ENCODE results near the gene LDLRAD1. TPM values are rescaled to one million over a fixed set of nuclear protein-coding genes. Genes with fewer than 3 reads are reported as not detected.
"Not testable (repeated sequence)": the region's sequence is repeated elsewhere in the genome, so short reads cannot be mapped to it uniquely, and the experiment has no call there.

Gene LDLRAD1
- polyA plus RNA-seq, 1 donor (not counting 4 experiments of a cell fraction or from before 2014, with no cell fraction given) = not detected

DNA sequence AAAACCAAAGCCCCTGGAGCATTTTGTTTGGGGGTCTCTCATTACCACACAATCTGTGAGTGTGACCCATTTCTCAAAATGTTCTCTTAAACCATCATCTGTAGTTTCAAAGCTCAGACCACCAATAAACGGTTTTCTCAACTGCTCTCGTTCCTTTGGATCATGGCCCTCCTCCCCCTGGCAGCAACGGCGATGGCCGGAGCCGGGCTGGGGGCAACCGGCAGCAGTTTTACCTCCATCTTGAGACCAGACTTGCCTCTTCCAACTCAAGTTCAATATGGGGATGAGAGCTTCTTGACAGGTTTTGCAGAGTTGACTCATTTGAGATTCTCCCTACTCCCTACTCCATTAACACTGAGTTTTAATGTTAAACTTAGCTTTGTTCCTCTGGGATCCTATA lies 42.1 kb downstream of the LDLRAD1 start:
- Histone ChIP-seq H3K4me2 (ENCODE audit: control insufficient read depth, extremely low read depth, insufficient read depth, low read depth, low read length) (no peak overlapping the region), H4K20me1 (ENCODE audit: control insufficient read depth, extremely low read depth, insufficient read depth, low read length) (no peaks in the 10 kb centered on the region), H3K4me3 (ENCODE audit: control insufficient read depth in 2 of 3, extremely low read depth in 1 of 3, insufficient read depth in 2 of 3, low read depth in 1 of 3, low read length in 3 of 3) (no peak overlapping the region), H3K4me1 (ENCODE audit: control insufficient read depth, extremely low read depth, insufficient read depth, low read length) (no peaks in the 10 kb centered on the region), H3K36me3 (ENCODE audit: control insufficient read depth in 2 of 2, extremely low read depth in 1 of 2, insufficient read depth in 2 of 2, low read length in 2 of 2) (peaks cover 0 to 4% of the 10 kb centered on the region in 2 experiments), H3K79me2 (ENCODE audit: control insufficient read depth, insufficient read depth, low read length) (no peaks in the 10 kb centered on the region), H3K27ac (ENCODE audit: control insufficient read depth, insufficient read depth, low read length) (no peak overlapping the region), H2AFZ (ENCODE audit: control insufficient read depth, low read length) (no peak overlapping the region), H3K9me1 (ENCODE audit: control insufficient read depth, extremely low read depth, insufficient read depth, low read length) (no peaks in the 10 kb centered on the region), H3K9me3 (ENCODE audit: control insufficient read depth, low read depth, low read length) (no peaks in the 10 kb centered on the region), H3K27me3 (ENCODE audit: control insufficient read depth, extremely low read depth, insufficient read depth, low read length) (no peaks in the 10 kb centered on the region), H3K9ac (ENCODE audit: control insufficient read depth, extremely low read depth, insufficient read depth, low read length) (no peak overlapping the region)
- no peak for FAIRE-seq
- TF ChIP-seq, protein P1, sequence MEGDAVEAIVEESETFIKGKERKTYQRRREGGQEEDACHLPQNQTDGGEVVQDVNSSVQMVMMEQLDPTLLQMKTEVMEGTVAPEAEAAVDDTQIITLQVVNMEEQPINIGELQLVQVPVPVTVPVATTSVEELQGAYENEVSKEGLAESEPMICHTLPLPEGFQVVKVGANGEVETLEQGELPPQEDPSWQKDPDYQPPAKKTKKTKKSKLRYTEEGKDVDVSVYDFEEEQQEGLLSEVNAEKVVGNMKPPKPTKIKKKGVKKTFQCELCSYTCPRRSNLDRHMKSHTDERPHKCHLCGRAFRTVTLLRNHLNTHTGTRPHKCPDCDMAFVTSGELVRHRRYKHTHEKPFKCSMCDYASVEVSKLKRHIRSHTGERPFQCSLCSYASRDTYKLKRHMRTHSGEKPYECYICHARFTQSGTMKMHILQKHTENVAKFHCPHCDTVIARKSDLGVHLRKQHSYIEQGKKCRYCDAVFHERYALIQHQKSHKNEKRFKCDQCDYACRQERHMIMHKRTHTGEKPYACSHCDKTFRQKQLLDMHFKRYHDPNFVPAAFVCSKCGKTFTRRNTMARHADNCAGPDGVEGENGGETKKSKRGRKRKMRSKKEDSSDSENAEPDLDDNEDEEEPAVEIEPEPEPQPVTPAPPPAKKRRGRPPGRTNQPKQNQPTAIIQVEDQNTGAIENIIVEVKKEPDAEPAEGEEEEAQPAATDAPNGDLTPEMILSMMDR (optimal IDR thresholded peaks at IDR 0.05 in 1 of 3, IDR thresholded peaks at IDR 0.05 in 1 of 3, conservative IDR thresholded peaks at IDR 0.05 in 1 of 3; ENCODE audit: extremely low read depth in 1 of 3, insufficient read depth in 2 of 3, low read length in 3 of 3) = no peak
- no peak for TF ChIP-seq EZH2 (IDR thresholded peaks at IDR 0.05; ENCODE audit: low read length)
- dilution Hi-C loops (cut with MboI; ENCODE audit: extremely low pct_ligation_motif_present, low sequenced_read_pairs) = no loop called here
- no peak for DNase-seq (ENCODE audit: low read depth, low spot score)

DNA sequence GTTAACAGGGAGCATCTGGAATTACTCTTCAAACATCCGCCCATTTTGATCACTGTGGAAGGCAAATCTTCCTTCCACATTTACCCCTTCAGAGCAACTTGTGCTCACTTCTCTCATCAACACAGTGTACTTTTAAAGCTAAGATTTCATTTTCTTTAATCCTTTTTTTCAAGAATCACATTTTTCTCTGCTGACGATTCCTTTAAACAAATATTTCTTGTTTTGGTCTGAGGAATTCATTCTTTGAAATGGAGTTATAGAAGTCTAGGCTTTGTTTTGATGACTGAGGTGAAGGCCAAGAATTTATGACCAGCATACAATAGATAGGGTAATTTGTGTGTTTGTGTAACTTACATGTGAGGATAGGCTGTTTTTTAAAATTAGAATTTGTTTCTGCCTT lies 46.3 kb downstream of the LDLRAD1 start:
- no peak for DNase-seq (ENCODE audit: low read depth, low spot score)
- Histone ChIP-seq H3K27me3 (ENCODE audit: control insufficient read depth, extremely low read depth, insufficient read depth, low read length) (no peaks in the 10 kb centered on the region), H3K79me2 (ENCODE audit: control insufficient read depth, insufficient read depth, low read length) (no peaks in the 10 kb centered on the region), H3K9me3 (ENCODE audit: control insufficient read depth, low read depth, low read length) (no peaks in the 10 kb centered on the region), H3K4me2 (ENCODE audit: control insufficient read depth, extremely low read depth, insufficient read depth, low read depth, low read length) (no peak overlapping the region), H3K9ac (ENCODE audit: control insufficient read depth, extremely low read depth, insufficient read depth, low read length) (no peak overlapping the region), H4K20me1 (ENCODE audit: control insufficient read depth, extremely low read depth, insufficient read depth, low read length) (no peaks in the 10 kb centered on the region), H3K9me1 (ENCODE audit: control insufficient read depth, extremely low read depth, insufficient read depth, low read length) (no peaks in the 10 kb centered on the region), H2AFZ (ENCODE audit: control insufficient read depth, low read length) (no peak overlapping the region), H3K4me1 (ENCODE audit: control insufficient read depth, extremely low read depth, insufficient read depth, low read length) (no peaks in the 10 kb centered on the region), H3K36me3 (ENCODE audit: control insufficient read depth in 2 of 2, extremely low read depth in 1 of 2, insufficient read depth in 2 of 2, low read length in 2 of 2) (peaks cover 9 to 14% of the 10 kb centered on the region in 2 experiments), H3K4me3 (ENCODE audit: control insufficient read depth in 2 of 3, extremely low read depth in 1 of 3, insufficient read depth in 2 of 3, low read depth in 1 of 3, low read length in 3 of 3) (no peak overlapping the region), H3K27ac (ENCODE audit: control insufficient read depth, insufficient read depth, low read length) (no peak overlapping the region)
- FAIRE-seq = no peak
- dilution Hi-C loops (cut with MboI; ENCODE audit: extremely low pct_ligation_motif_present, low sequenced_read_pairs) = no loop called here
- TF ChIP-seq EZH2 (IDR thresholded peaks at IDR 0.05; ENCODE audit: low read length) = no peak
- TF ChIP-seq, protein P1 (optimal IDR thresholded peaks at IDR 0.05 in 1 of 3, IDR thresholded peaks at IDR 0.05 in 1 of 3, conservative IDR thresholded peaks at IDR 0.05 in 1 of 3; ENCODE audit: extremely low read depth in 1 of 3, insufficient read depth in 2 of 3, low read length in 3 of 3) = no peak

DNA sequence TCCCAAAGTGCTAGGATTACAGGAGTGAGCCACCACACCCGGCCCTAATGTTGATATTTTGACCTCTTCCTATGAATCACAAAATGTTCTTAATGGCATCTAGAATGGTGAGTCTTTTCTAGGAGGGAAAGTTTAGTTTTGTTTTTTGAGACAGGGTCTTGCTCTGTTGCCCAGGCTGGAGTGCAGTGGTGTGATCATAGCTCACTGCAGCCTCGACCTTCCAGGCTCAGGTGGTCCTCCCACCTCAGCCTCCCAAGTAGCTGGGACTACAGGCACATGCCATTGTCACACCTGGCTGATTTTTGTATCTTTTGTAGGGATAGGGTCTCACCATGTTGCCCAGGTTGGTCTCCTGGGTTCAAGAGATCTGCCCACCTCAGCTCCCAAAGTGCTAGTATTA lies 48.7 kb downstream of the LDLRAD1 start:
- FAIRE-seq; H3K27me3 ChIP-seq (ENCODE audit: control insufficient read depth, extremely low read depth, insufficient read depth, low read length); H3K4me3 ChIP-seq (ENCODE audit: control insufficient read depth in 2 of 3, extremely low read depth in 1 of 3, insufficient read depth in 2 of 3, low read depth in 1 of 3, low read length in 3 of 3); H3K9ac ChIP-seq (ENCODE audit: control insufficient read depth, extremely low read depth, insufficient read depth, low read length); H2AFZ ChIP-seq (ENCODE audit: control insufficient read depth, low read length); H3K79me2 ChIP-seq (ENCODE audit: control insufficient read depth, insufficient read depth, low read length); H3K27ac ChIP-seq (ENCODE audit: control insufficient read depth, insufficient read depth, low read length); H3K9me1 ChIP-seq (ENCODE audit: control insufficient read depth, extremely low read depth, insufficient read depth, low read length); H4K20me1 ChIP-seq (ENCODE audit: control insufficient read depth, extremely low read depth, insufficient read depth, low read length); H3K4me1 ChIP-seq (ENCODE audit: control insufficient read depth, extremely low read depth, insufficient read depth, low read length); dilution Hi-C loops (cut with MboI; ENCODE audit: extremely low pct_ligation_motif_present, low sequenced_read_pairs); H3K4me2 ChIP-seq (ENCODE audit: control insufficient read depth, extremely low read depth, insufficient read depth, low read depth, low read length); H3K9me3 ChIP-seq (ENCODE audit: control insufficient read depth, low read depth, low read length); DNase-seq (ENCODE audit: low read depth, low spot score): not testable (repeated sequence)
- peaks cover 17 to 19% of the 10 kb centered on the region in 2 experiments for H3K36me3 ChIP-seq (ENCODE audit: control insufficient read depth in 2 of 2, extremely low read depth in 1 of 2, insufficient read depth in 2 of 2, low read length in 2 of 2)

Measured in keratinocyte (primary cell).